ENCODE results near the gene SCAI.
"Not testable (repeated sequence)": the region's sequence is repeated elsewhere in the genome, so short reads cannot be mapped to it uniquely, and the experiment has no call there.

The SCAI gene

DNA sequence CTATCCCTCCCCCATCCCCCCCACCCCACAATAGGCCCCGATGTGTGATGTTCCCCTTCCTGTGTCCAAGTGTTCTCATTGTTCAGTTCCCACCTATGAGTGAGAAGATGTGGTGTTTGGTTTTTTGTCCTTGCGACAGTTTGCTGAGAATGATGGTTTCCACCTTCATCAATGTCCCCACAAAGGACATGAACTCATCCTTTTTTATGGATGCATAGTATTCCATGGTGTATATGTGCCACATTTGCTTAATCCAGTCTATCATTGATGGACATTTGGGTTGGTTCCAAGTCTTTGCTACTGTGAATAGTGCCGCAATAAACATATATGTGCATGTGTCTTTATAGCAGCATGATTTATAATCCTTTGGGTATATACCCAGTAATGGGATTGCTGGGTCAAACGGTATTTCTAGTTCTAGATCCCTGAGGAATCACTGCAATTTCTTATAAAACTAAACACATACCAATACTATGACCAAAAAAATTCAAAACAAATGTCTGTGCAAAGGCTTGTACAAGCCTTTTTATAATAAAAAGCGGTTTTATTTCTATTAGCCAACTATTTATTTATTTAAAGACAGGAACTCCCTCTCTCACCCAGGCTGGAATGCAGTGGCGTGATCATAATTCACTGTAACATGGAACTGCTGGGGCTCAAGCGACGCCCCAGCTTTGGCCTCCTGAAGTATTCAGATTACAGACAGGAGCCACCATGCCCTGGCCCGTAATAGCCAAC lies 183.5 kb downstream of the SCAI start:
- H3K9me3 ChIP-seq (replicated peaks; ENCODE audit: low read length); H3K4me3 ChIP-seq (ENCODE audit: low read length); H3K36me3 ChIP-seq (ENCODE audit: insufficient read depth, low read length); H3K4me1 ChIP-seq (ENCODE audit: control insufficient read depth, insufficient read depth, low read length); H3K27me3 ChIP-seq (ENCODE audit: control insufficient read depth, insufficient read depth, low read length); H3K9ac ChIP-seq (ENCODE audit: low read depth, low read length); H3K4me2 ChIP-seq (ENCODE audit: low read length): not testable (repeated sequence)

DNA sequence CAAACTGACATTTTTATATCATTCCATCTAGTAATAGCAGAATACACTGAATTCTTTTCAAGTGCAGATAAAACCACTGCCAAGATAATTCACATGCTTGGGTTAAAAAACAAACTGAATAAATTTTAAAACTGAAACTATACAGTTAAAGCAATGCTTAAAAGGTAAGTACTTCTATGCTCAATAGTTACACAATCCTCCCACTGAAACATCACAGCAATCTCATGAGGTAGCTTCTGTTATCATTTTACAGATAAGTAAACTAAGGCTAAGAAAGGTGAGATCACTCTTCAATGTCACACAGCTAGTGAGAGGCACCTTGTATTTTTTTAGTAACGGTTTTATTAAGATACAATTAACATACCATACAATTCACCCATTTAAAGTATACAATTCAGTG lies 189.1 kb downstream of the SCAI start:
- Histone ChIP-seq H3K4me3 (ENCODE audit: low read length) (no peak overlapping the region), H3K4me2 (ENCODE audit: low read length) (no peak overlapping the region), H3K27me3 (ENCODE audit: control insufficient read depth, insufficient read depth, low read length) (no peaks in the 10 kb centered on the region), H3K36me3 (ENCODE audit: insufficient read depth, low read length) (no peaks in the 10 kb centered on the region), H3K9me3 (replicated peaks; ENCODE audit: low read length) (no peaks in the 10 kb centered on the region), H3K4me1 (ENCODE audit: control insufficient read depth, insufficient read depth, low read length) (no peaks in the 10 kb centered on the region), H3K9ac (ENCODE audit: low read depth, low read length) (no peak overlapping the region)

DNA sequence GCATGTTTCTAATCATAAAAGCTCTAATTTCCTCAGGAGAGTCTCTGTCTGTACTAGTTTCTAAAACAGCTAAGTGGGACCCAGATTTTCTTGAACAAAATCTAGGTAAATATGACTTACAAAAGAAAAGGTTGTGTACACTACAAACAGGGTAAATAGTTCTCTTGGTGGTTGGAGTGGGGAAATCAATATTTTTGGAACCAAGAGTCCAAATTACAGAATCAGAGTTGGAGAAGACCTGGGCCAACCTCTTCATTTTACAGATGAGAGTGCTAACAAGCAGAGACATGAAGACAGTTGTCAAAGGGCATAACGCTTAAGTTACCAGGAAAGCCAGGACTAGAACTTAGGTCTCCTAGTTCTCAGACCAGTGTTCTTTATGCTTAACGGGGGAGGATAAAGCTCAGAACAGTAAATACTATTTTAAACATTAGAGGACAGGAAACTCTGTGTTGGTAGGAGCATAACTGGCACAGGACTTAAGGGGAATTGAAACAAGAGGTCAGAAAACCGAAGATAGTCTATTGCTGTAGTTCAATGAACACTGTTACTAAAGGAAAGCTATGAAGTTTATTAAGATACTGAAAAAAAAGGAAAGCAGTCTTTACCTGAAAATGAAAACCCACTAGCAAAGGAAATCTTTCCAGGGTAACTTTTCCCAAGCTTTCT lies 193.1 kb downstream of the SCAI start:
- H3K9ac ChIP-seq (ENCODE audit: low read depth, low read length) = no peak overlapping the region
- no peaks in the 10 kb centered on the region for H3K9me3 ChIP-seq (replicated peaks; ENCODE audit: low read length)
- H3K4me1 ChIP-seq (ENCODE audit: control insufficient read depth, insufficient read depth, low read length) = no peaks in the 10 kb centered on the region
- no peak overlapping the region for H3K4me3 ChIP-seq (ENCODE audit: low read length)
- H3K36me3 ChIP-seq (ENCODE audit: insufficient read depth, low read length) = no peaks in the 10 kb centered on the region
- no peak overlapping the region for H3K4me2 ChIP-seq (ENCODE audit: low read length)
- H3K27me3 ChIP-seq (ENCODE audit: control insufficient read depth, insufficient read depth, low read length) = no peaks in the 10 kb centered on the region

DNA sequence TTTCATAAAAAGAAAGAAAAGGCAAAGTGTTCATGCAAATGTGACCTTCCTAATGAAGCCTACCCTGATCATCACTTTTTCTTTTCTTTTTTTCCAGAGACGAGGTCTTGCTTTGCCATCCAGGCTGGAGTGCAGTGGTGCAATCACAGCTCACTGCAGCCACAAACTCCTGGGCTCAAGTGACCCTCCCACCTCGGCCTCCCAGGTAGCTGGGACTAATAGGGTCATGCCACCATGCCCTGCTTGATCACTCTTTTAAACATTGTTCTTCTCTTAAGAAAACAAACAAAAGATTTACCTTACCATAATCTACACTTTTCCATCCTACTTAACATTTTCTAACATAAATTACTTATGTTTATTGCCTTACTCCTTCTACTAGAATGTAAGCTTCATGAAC lies 193.9 kb downstream of the SCAI start:
- Histone ChIP-seq H3K27me3 (ENCODE audit: control insufficient read depth, insufficient read depth, low read length) (no peaks in the 10 kb centered on the region), H3K9ac (ENCODE audit: low read depth, low read length) (no peak overlapping the region), H3K4me2 (ENCODE audit: low read length) (no peak overlapping the region), H3K36me3 (ENCODE audit: insufficient read depth, low read length) (no peaks in the 10 kb centered on the region), H3K4me1 (ENCODE audit: control insufficient read depth, insufficient read depth, low read length) (no peaks in the 10 kb centered on the region), H3K4me3 (ENCODE audit: low read length) (no peak overlapping the region), H3K9me3 (replicated peaks; ENCODE audit: low read length) (no peaks in the 10 kb centered on the region)

DNA sequence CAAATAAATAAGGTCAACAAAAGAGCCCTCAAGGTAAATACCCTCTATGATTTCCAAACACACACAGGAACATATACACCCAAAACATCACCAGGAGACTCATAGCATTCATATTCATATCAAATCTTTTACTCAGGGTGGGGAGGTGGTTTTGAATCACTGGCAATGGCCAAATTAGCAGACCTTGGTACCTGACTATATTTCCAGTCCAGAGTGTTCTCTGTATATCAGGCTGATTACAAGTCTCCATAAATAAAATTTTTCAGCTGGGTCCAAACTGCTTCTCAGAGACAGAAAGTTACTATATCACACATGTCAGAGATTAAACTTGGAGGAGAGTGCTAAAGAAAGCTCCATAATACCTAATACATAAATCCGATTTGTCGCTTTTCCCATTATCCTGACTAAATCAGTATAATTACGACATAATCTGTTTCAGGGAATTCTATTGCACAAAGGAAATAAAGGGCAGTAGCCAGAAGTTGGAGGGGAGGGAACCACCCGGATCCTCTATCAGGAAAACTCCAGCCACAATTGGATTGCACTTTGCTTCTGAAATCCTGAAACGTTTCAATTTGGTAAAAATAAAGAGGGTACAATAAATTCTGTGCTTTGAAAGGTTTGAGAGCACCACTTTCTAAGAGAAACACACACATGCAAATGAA lies 195.5 kb downstream of the SCAI start:
- Histone ChIP-seq H3K27me3 (ENCODE audit: control insufficient read depth, insufficient read depth, low read length) (no peaks in the 10 kb centered on the region), H3K4me2 (ENCODE audit: low read length) (no peak overlapping the region), H3K9ac (ENCODE audit: low read depth, low read length) (no peak overlapping the region), H3K4me1 (ENCODE audit: control insufficient read depth, insufficient read depth, low read length) (no peaks in the 10 kb centered on the region), H3K4me3 (ENCODE audit: low read length) (no peak overlapping the region), H3K9me3 (replicated peaks; ENCODE audit: low read length) (no peaks in the 10 kb centered on the region), H3K36me3 (ENCODE audit: insufficient read depth, low read length) (no peaks in the 10 kb centered on the region)

DNA sequence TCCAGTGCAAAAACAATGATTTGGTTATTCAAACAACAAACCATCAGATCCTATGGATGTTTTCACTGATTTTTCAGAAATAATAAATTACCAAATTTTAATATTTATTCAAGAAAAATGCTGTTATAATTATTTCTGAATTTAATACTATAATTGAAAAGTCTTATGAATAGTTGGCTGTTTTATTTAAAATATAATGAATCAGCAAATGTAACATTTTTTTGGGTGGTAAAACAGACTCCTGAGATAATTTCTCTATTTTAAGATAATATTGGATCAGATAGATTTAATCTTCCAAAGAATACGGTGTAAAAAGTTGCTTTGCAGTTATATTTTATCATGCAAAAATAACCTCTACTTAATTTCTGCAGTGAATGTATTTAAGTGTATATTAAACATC lies 197.2 kb downstream of the SCAI start:
- Histone ChIP-seq H3K9me3 (replicated peaks; ENCODE audit: low read length) (no peaks in the 10 kb centered on the region), H3K9ac (ENCODE audit: low read depth, low read length) (no peak overlapping the region), H3K4me3 (ENCODE audit: low read length) (no peak overlapping the region), H3K36me3 (ENCODE audit: insufficient read depth, low read length) (no peaks in the 10 kb centered on the region), H3K27me3 (ENCODE audit: control insufficient read depth, insufficient read depth, low read length) (no peaks in the 10 kb centered on the region), H3K4me2 (ENCODE audit: low read length) (no peak overlapping the region), H3K4me1 (ENCODE audit: control insufficient read depth, insufficient read depth, low read length) (peaks cover 10% of the 10 kb centered on the region)

DNA sequence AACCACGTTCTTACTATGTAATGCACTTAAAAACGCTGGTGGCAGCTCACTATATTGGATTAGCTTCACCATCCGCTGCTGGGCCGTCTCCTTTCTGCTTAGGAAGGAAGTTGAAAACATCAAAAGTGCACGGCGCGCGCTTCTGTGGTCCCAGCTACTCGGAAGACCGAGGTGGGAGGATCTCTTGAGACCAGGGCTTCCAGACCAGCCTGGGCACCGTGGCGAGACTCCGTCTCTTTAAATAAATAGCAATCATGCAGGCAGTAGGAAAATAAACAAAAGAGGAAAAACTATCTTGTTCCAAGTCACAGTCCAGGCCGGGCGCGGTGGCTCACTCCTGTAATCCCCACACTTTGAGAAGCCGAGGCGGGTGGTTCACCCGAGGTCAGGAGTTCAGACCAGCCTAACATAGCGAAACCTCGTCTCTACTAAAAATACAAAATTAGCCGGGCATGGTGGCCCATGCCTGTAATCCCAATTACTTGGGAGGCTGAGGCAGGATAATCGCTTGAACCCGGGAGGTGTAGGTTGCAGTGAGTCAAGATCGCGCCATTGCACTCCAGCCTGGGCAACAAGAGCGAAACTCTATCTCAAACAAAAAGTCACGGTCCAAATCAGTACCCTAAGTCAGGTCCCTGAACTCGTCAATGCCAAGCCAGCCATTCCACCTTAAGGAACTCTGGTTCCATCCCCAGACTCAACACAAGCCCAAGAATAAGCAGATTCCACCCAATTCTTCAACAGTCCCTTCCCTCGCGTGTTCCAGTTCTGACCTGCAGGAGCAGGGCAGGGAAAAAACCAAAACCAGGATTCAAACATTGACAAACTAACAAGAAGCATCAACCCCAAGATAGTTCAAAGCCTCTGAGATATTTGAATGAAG lies 201.4 kb downstream of the SCAI start:
- peak overlapping the region; percentile 96 for H3K9ac ChIP-seq (ENCODE audit: low read depth, low read length)
- peak overlapping the region; percentile 94 for H3K4me3 ChIP-seq (ENCODE audit: low read length)
- peak overlapping the region; percentile 100 for H3K4me2 ChIP-seq (ENCODE audit: low read length)
- H3K9me3 ChIP-seq (replicated peaks; ENCODE audit: low read length) = no peaks in the 10 kb centered on the region
- H3K36me3 ChIP-seq (ENCODE audit: insufficient read depth, low read length) = no peaks in the 10 kb centered on the region
- H3K27me3 ChIP-seq (ENCODE audit: control insufficient read depth, insufficient read depth, low read length) = no peaks in the 10 kb centered on the region
- H3K4me1 ChIP-seq (ENCODE audit: control insufficient read depth, insufficient read depth, low read length) = peaks cover 17% of the 10 kb centered on the region

DNA sequence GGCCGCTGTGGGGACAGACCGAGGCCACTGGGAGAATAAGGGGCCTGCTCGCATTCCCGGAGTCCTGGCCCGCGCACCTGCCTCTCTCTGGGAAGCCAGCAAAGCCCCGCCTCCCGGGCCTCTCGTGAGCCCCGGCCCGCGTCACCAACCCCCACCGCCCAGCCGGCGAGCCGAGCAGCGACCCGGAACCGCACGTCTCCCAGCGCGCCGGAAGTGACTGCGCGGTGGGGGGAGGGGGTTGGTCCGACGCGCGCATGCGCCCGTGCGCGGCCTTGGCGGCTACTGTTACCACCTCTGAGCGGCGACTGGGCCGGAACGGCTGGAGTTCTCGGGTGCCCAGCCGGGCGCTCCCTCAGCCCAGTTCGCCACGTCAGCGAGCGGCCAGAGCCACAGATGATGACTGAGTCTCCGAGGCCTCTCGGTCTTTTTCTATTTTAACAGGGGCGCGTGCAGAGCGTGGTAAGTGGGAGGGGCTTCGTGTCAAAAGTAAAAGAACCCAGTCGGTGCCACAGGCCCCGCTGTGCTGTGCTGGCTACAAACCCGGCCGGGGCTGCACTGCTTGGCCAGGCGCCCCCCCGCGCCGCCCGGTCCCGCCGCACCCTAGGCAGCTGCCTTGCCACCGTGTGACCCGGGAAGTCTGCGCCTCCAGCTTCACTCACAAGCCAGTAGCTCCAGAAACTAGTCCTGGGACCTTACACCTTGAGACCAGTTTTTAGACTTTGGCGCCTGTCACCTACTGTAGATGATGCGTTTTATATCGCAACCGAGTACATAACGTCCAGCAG lies 202.2 kb downstream of the SCAI start, which contains the start of gene GOLGA1:
GOLGA1 (minus strand) TSS at position 190 of the 785 bp plus-strand sequence. CDS start 2,372 bp downstream, outside the sequence.
- Histone ChIP-seq H3K4me1 (ENCODE audit: control insufficient read depth, insufficient read depth, low read length) (peaks cover 17% of the 10 kb centered on the region), H3K27me3 (ENCODE audit: control insufficient read depth, insufficient read depth, low read length) (no peaks in the 10 kb centered on the region), H3K4me2 (ENCODE audit: low read length) (peak within 1 kb of the TSS; percentile 100), H3K9me3 (replicated peaks; ENCODE audit: low read length) (no peaks in the 10 kb centered on the region), H3K9ac (ENCODE audit: low read depth, low read length) (peak within 1 kb of the TSS; percentile 96), H3K36me3 (ENCODE audit: insufficient read depth, low read length) (peaks cover 6% of the 10 kb centered on the region), H3K4me3 (ENCODE audit: low read length) (peak within 1 kb of the TSS; percentile 94)

DNA sequence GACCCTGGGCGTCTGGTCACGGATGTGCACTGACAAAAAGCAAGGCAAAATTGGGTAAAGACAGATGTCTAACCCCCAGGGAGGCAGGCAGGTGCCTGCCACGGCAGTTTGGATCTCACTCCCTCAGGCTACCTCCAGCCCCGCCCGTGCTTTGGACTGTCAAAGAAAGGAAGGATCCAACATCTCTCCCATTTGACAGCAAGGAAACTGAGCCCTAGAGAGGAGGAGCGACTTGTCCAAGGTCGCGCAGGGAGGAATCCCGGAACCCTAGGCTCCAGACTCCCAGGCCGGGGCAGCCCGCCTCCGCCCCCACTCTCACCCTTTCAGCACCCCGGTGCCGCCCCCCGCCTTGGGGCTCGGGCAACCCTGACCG lies 202.8 kb downstream of the SCAI start:
- no peaks in the 10 kb centered on the region for H3K9me3 ChIP-seq (replicated peaks; ENCODE audit: low read length)
- peak overlapping the region; percentile 100 for H3K4me2 ChIP-seq (ENCODE audit: low read length)
- peak overlapping the region; percentile 94 for H3K4me3 ChIP-seq (ENCODE audit: low read length)
- peaks cover 6% of the 10 kb centered on the region for H3K36me3 ChIP-seq (ENCODE audit: insufficient read depth, low read length)
- H3K27me3 ChIP-seq (ENCODE audit: control insufficient read depth, insufficient read depth, low read length) = no peaks in the 10 kb centered on the region
- H3K4me1 ChIP-seq (ENCODE audit: control insufficient read depth, insufficient read depth, low read length) = peaks cover 17% of the 10 kb centered on the region
- H3K9ac ChIP-seq (ENCODE audit: low read depth, low read length) = peak overlapping the region; percentile 96

DNA sequence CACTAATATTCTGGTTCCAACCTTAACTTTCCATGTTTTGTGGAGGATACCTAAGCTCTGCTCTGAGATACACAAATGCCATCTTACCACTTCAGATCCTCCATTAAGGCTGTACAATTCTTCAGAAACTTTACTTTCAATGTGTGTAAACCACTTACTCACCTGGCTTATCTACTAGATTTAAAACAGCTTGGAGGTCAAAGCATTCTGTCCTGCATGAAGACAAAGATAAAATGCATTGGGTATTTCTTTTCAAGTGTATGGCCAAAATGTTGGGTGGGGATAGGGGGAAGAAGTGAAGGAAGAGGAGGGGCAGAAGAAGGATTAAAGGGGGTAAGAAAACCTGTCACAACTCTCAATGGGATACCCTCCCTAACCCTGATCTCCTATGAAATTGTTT lies 203.4 kb downstream of the SCAI start:
- Histone ChIP-seq H3K4me3 (ENCODE audit: low read length) (peak overlapping the region; percentile 94), H3K36me3 (ENCODE audit: insufficient read depth, low read length) (peaks cover 12% of the 10 kb centered on the region), H3K4me1 (ENCODE audit: control insufficient read depth, insufficient read depth, low read length) (peaks cover 17% of the 10 kb centered on the region), H3K9me3 (replicated peaks; ENCODE audit: low read length) (no peaks in the 10 kb centered on the region), H3K27me3 (ENCODE audit: control insufficient read depth, insufficient read depth, low read length) (no peaks in the 10 kb centered on the region), H3K9ac (ENCODE audit: low read depth, low read length) (peak overlapping the region; percentile 96), H3K4me2 (ENCODE audit: low read length) (peak overlapping the region; percentile 100)
